Measurements from ENCODE around the gene PAK5.

DNA sequence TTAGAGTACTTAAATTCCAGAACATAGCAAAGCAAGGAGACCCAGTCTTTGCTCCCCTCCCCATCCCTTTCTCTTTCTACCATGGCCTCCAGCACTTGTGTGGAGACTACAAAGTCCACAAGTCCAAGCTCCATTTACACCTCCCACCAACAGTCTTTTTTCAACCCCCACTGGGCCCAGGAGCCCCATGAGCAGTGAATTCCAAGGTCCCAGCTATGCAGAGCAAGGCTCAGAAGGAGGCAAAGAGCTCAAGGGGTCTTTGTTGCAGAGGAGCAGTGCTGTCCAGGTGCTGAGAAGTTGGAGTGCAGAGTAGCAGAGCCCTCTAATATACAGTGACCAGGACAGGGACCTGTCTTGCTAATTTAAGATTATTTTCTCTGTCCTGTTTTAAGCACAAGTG lies 9.0 kb downstream of the PAK5 start:
- no peak for TF ChIP-seq POLR2A (IDR thresholded peaks at IDR 0.05)
- TF ChIP-seq, protein P1, sequence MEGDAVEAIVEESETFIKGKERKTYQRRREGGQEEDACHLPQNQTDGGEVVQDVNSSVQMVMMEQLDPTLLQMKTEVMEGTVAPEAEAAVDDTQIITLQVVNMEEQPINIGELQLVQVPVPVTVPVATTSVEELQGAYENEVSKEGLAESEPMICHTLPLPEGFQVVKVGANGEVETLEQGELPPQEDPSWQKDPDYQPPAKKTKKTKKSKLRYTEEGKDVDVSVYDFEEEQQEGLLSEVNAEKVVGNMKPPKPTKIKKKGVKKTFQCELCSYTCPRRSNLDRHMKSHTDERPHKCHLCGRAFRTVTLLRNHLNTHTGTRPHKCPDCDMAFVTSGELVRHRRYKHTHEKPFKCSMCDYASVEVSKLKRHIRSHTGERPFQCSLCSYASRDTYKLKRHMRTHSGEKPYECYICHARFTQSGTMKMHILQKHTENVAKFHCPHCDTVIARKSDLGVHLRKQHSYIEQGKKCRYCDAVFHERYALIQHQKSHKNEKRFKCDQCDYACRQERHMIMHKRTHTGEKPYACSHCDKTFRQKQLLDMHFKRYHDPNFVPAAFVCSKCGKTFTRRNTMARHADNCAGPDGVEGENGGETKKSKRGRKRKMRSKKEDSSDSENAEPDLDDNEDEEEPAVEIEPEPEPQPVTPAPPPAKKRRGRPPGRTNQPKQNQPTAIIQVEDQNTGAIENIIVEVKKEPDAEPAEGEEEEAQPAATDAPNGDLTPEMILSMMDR (IDR thresholded peaks at IDR 0.05): no peak

Measured in Peyer's patch (tissue), 4 donors.